SH-SY5Y (cell line): ENCODE measurements around the gene DMD.

Experiments used
- GATA2 ChIP-seq: IDR thresholded peaks from 2 replicates; pipeline ENCODE4 v1.6.1; 2011; ENCODE audit warnings: mild to moderate bottlenecking, low read depth, low read length
- GATA3 ChIP-seq: IDR thresholded peaks from 2 replicates; pipeline ENCODE4 v1.6.1; 2011; ENCODE audit warnings: low read depth, mild to moderate bottlenecking, low read length, moderate library complexity

Gene DMD

GRCh38 chrX:31222946-31223345 lies 1988.4 kb downstream of the DMD start:
- TF ChIP-seq GATA3, result no peak
- TF ChIP-seq GATA2, result no peak

- no peak for TF ChIP-seq GATA3
- no peak for TF ChIP-seq GATA2
These were observed 1992.2 kb downstream of the DMD start for GRCh38 chrX:31219174-31219573.

- no peak for TF ChIP-seq GATA2
- TF ChIP-seq GATA3, result no peak
These were observed 1994.3 kb downstream of the DMD start for GRCh38 chrX:31217084-31217483.

GRCh38 chrX:31215277-31215815 lies 1996.0 kb downstream of the DMD start:
- no peak for TF ChIP-seq GATA2
- no peak for TF ChIP-seq GATA3

- no peak for TF ChIP-seq GATA3
- TF ChIP-seq GATA2, result no peak
These were observed 1997.4 kb downstream of the DMD start for GRCh38 chrX:31213941-31214340.

- TF ChIP-seq GATA2, result no peak
- no peak for TF ChIP-seq GATA3
These were observed 1998.2 kb downstream of the DMD start for GRCh38 chrX:31212856-31213748.

- TF ChIP-seq GATA2 (no peak), GATA3 (no peak)
These were observed 2002.2 kb downstream of the DMD start for GRCh38 chrX:31209005-31209628.

GRCh38 chrX:31201503-31201902 lies 2009.8 kb downstream of the DMD start:
- no peak for TF ChIP-seq GATA3
- no peak for TF ChIP-seq GATA2

GRCh38 chrX:31200430-31200829 lies 2010.9 kb downstream of the DMD start:
- TF ChIP-seq GATA2 (no peak), GATA3 (no peak)

- TF ChIP-seq GATA2, result no peak
- no peak for TF ChIP-seq GATA3
These were observed 2011.6 kb downstream of the DMD start for GRCh38 chrX:31199840-31200114.

GRCh38 chrX:31199056-31199839 lies 2012.1 kb downstream of the DMD start:
- no peak for TF ChIP-seq GATA3
- no peak for TF ChIP-seq GATA2

- TF ChIP-seq GATA2, result no peak
- TF ChIP-seq GATA3, result no peak
These were observed 2021.0 kb downstream of the DMD start for GRCh38 chrX:31190221-31190975.

GRCh38 chrX:31186693-31187338 lies 2024.5 kb downstream of the DMD start:
- TF ChIP-seq GATA2 (no peak), GATA3 (no peak)

- no peak for TF ChIP-seq GATA2
- no peak for TF ChIP-seq GATA3
These were observed 2025.5 kb downstream of the DMD start for GRCh38 chrX:31185884-31186283.
